Measurements from ENCODE around the gene TMC1. TPM values are rescaled to one million over a fixed set of nuclear protein-coding genes. Genes with fewer than 3 reads are reported as not detected.

The TMC1 gene
- total and polyA plus RNA-seq, 2 experiments from 2014 or later: not detected

- H3K27ac ChIP-seq: no peak overlapping the region
- no peaks in the 10 kb centered on the region for H3K4me1 ChIP-seq (ENCODE audit: low read depth)
- DNase-seq (ENCODE audit: low read depth in 1 of 2, low spot score in 1 of 2): no peak
- H3K27me3 ChIP-seq: no peaks in the 10 kb centered on the region
- no peak for TF ChIP-seq CTCF (IDR thresholded peaks at IDR 0.05; ENCODE audit: low read depth, low read length)
- no peaks in the 10 kb centered on the region for H3K9me3 ChIP-seq (ENCODE audit: low read depth)
- no peaks in the 10 kb centered on the region for H3K36me3 ChIP-seq
- H3K4me3 ChIP-seq: no peak overlapping the region
Observed at GRCh38 chr9:72788966-72789735, 267.7 kb downstream of the TMC1 start.

GRCh38 chr9:72789885-72790284 lies 268.5 kb downstream of the TMC1 start:
- no peaks in the 10 kb centered on the region for H3K36me3 ChIP-seq
- H3K27me3 ChIP-seq: no peaks in the 10 kb centered on the region
- no peak for TF ChIP-seq CTCF (IDR thresholded peaks at IDR 0.05; ENCODE audit: low read depth, low read length)
- H3K4me1 ChIP-seq (ENCODE audit: low read depth): no peaks in the 10 kb centered on the region
- H3K27ac ChIP-seq: no peak overlapping the region
- H3K9me3 ChIP-seq (ENCODE audit: low read depth): no peaks in the 10 kb centered on the region
- no peak for DNase-seq (ENCODE audit: low read depth in 1 of 2, low spot score in 1 of 2)
- H3K4me3 ChIP-seq: no peak overlapping the region

- H3K9me3 ChIP-seq (ENCODE audit: low read depth): no peaks in the 10 kb centered on the region
- no peak for DNase-seq (ENCODE audit: low read depth in 1 of 2, low spot score in 1 of 2)
- no peaks in the 10 kb centered on the region for H3K4me1 ChIP-seq (ENCODE audit: low read depth)
- no peak overlapping the region for H3K4me3 ChIP-seq
- no peak for TF ChIP-seq CTCF (IDR thresholded peaks at IDR 0.05; ENCODE audit: low read depth, low read length)
- H3K36me3 ChIP-seq: no peaks in the 10 kb centered on the region
- H3K27ac ChIP-seq: no peak overlapping the region
- no peaks in the 10 kb centered on the region for H3K27me3 ChIP-seq
Observed at GRCh38 chr9:72790989-72791388, 269.6 kb downstream of the TMC1 start.

- H3K27me3 ChIP-seq: no peaks in the 10 kb centered on the region
- no peak overlapping the region for H3K4me3 ChIP-seq
- H3K27ac ChIP-seq: no peak overlapping the region
- no peaks in the 10 kb centered on the region for H3K4me1 ChIP-seq (ENCODE audit: low read depth)
- H3K36me3 ChIP-seq: no peaks in the 10 kb centered on the region
- H3K9me3 ChIP-seq (ENCODE audit: low read depth): no peaks in the 10 kb centered on the region
- no peak for DNase-seq (ENCODE audit: low read depth in 1 of 2, low spot score in 1 of 2)
- no peak for TF ChIP-seq CTCF (IDR thresholded peaks at IDR 0.05; ENCODE audit: low read depth, low read length)
Observed at GRCh38 chr9:72791436-72791835, 270.0 kb downstream of the TMC1 start.

GRCh38 chr9:72794946-72795345 lies 273.5 kb downstream of the TMC1 start:
- Histone ChIP-seq H3K4me1 (ENCODE audit: low read depth) (no peaks in the 10 kb centered on the region), H3K4me3 (no peak overlapping the region), H3K36me3 (no peaks in the 10 kb centered on the region), H3K9me3 (ENCODE audit: low read depth) (no peaks in the 10 kb centered on the region), H3K27ac (no peak overlapping the region), H3K27me3 (no peaks in the 10 kb centered on the region)
- DNase-seq (ENCODE audit: low read depth in 1 of 2, low spot score in 1 of 2): peak in 1 of 2 donors; percentile 2
- no peak for TF ChIP-seq CTCF (IDR thresholded peaks at IDR 0.05; ENCODE audit: low read depth, low read length)

Data from cardiac muscle cell (in vitro differentiated cells and primary cell).